Astrocyte (in vitro differentiated cells and primary cell): ENCODE data around the gene ITGAX. TPM values are rescaled to one million over a fixed set of nuclear protein-coding genes. Genes with fewer than 3 reads are reported as not detected.

Experiments used
- DNase-seq: peaks from one replicate; pipeline ENCODE4 v3.0.0-alpha.2; 2010; ENCODE audit warnings: low read depth
- FAIRE-seq: peaks from 2 replicates; lab custom pipeline; 2011; peaks lifted over from hg19 to GRCh38; lab: Jason Lieb, UNC
- H2AFZ ChIP-seq: 2 replicates; pipeline ENCODE4 v1.6.0; 2012; ENCODE audit warnings: low read depth, low read length, inconsistent platforms
- H3K27ac ChIP-seq: 2 replicates; pipeline ENCODE4 v1.5.1; 2011; ENCODE audit warnings: low read depth, low read length, inconsistent platforms
- H3K27me3 ChIP-seq: 2 replicates; pipeline ENCODE4 v1.6.0; 2011; ENCODE audit warnings: low read length, inconsistent platforms; ENCODE audit not compliant: insufficient read depth
- H3K36me3 ChIP-seq: 2 replicates; pipeline ENCODE4 v1.5.1; 2011; ENCODE audit warnings: low read length, inconsistent platforms; ENCODE audit not compliant: insufficient read depth
- H3K4me1 ChIP-seq: 2 replicates; pipeline ENCODE4 v1.5.1; 2011; ENCODE audit warnings: low read length, inconsistent platforms; ENCODE audit not compliant: insufficient read depth
- H3K4me2 ChIP-seq: 2 replicates; pipeline ENCODE4 v1.6.0; 2012; ENCODE audit warnings: low read length, inconsistent platforms
- H3K4me3 ChIP-seq: 2 replicates; pipeline ENCODE4 v1.5.1; 2011; ENCODE audit warnings: low read depth, mild to moderate bottlenecking, low read length, inconsistent platforms; ENCODE audit not compliant: insufficient read depth
- H3K79me2 ChIP-seq: 2 replicates; pipeline ENCODE4 v1.6.0; 2012; ENCODE audit warnings: mild to moderate bottlenecking, low read length, inconsistent platforms; ENCODE audit not compliant: insufficient read depth
- H3K9ac ChIP-seq: 2 replicates; pipeline ENCODE4 v1.6.0; 2012; ENCODE audit warnings: mild to moderate bottlenecking, low read length, inconsistent platforms
- H3K9me3 ChIP-seq: 2 replicates; pipeline ENCODE4 v1.5.1; 2012; ENCODE audit warnings: low read depth, mild to moderate bottlenecking, low read length, inconsistent platforms; ENCODE audit not compliant: insufficient read depth
- H4K20me1 ChIP-seq: 2 replicates; pipeline ENCODE4 v1.6.0; 2012; ENCODE audit warnings: low read length, inconsistent platforms; ENCODE audit not compliant: insufficient read depth
- H3K27ac Mint-ChIP-seq: one replicate; pipeline ENCODE4 v1.8.0; 2021; ENCODE audit warnings: mild to moderate bottlenecking, mixed read lengths; ENCODE audit not compliant: unreplicated experiment
- H3K27me3 Mint-ChIP-seq: one replicate; pipeline ENCODE4 v1.8.0; 2021; ENCODE audit warnings: low read depth, mixed read lengths; ENCODE audit not compliant: unreplicated experiment
- H3K36me3 Mint-ChIP-seq: one replicate; pipeline ENCODE4 v1.8.0; 2021; ENCODE audit warnings: low read depth, mixed read lengths; ENCODE audit not compliant: unreplicated experiment
- H3K4me1 Mint-ChIP-seq: one replicate; pipeline ENCODE4 v1.8.0; 2021; ENCODE audit warnings: low read depth, mixed read lengths; ENCODE audit not compliant: unreplicated experiment
- H3K4me3 Mint-ChIP-seq: one replicate; pipeline ENCODE4 v1.8.0; 2021; ENCODE audit warnings: mild to moderate bottlenecking, moderate library complexity, mixed read lengths; ENCODE audit not compliant: unreplicated experiment
- H3K9me3 Mint-ChIP-seq: one replicate; pipeline ENCODE4 v1.8.0; 2021; ENCODE audit warnings: mild to moderate bottlenecking, mixed read lengths; ENCODE audit not compliant: unreplicated experiment
- EZH2 ChIP-seq: IDR thresholded peaks from 2 replicates; pipeline ENCODE4 v1.6.1; 2012; ENCODE audit warnings: mild to moderate bottlenecking, low read length, inconsistent platforms; ENCODE audit not compliant: insufficient read depth
- total RNA-seq: library from RNA; stranded (reverse); gene quantifications from 2 replicates; pipeline ENCODE4 v1.2.1, GENCODE V29; 2021
- TF ChIP-seq, protein P1 (sequence below): IDR thresholded peaks from 2 replicates; pipeline ENCODE4 v1.5.1; 2011; ENCODE audit warnings: low read depth, mild to moderate bottlenecking, inconsistent platforms, low read length, moderate library complexity; ENCODE audit not compliant: insufficient read depth

The ITGAX gene
- total RNA-seq, 1 donor from 2014 or later = 0.27 TPM

GRCh38 chr16:31348579-31348978, 6.4 kb upstream of the ITGAX start:
- Histone ChIP-seq H3K4me1 (no peaks in the 10 kb centered on the region), H3K27ac (no peak overlapping the region), H3K27me3 (no peaks in the 10 kb centered on the region), H3K9ac (no peak overlapping the region), H4K20me1 (no peaks in the 10 kb centered on the region), H3K36me3 (no peaks in the 10 kb centered on the region), H2AFZ (no peak overlapping the region), H3K4me2 (no peak overlapping the region), H3K9me3 (peaks cover 6% of the 10 kb centered on the region), H3K4me3 (no peak overlapping the region), H3K79me2 (no peaks in the 10 kb centered on the region)
- Mint-ChIP-seq H3K36me3 (no peaks in the 10 kb centered on the region), H3K4me1 (no peaks in the 10 kb centered on the region), H3K27ac (no peak overlapping the region), H3K27me3 (peaks cover 46% of the 10 kb centered on the region), H3K4me3 (no peak overlapping the region), H3K9me3 (no peaks in the 10 kb centered on the region)
- DNase-seq (no peak), FAIRE-seq (no peak)
- no peak for TF ChIP-seq EZH2
- TF ChIP-seq, protein P1, sequence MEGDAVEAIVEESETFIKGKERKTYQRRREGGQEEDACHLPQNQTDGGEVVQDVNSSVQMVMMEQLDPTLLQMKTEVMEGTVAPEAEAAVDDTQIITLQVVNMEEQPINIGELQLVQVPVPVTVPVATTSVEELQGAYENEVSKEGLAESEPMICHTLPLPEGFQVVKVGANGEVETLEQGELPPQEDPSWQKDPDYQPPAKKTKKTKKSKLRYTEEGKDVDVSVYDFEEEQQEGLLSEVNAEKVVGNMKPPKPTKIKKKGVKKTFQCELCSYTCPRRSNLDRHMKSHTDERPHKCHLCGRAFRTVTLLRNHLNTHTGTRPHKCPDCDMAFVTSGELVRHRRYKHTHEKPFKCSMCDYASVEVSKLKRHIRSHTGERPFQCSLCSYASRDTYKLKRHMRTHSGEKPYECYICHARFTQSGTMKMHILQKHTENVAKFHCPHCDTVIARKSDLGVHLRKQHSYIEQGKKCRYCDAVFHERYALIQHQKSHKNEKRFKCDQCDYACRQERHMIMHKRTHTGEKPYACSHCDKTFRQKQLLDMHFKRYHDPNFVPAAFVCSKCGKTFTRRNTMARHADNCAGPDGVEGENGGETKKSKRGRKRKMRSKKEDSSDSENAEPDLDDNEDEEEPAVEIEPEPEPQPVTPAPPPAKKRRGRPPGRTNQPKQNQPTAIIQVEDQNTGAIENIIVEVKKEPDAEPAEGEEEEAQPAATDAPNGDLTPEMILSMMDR = no peak

DNA sequence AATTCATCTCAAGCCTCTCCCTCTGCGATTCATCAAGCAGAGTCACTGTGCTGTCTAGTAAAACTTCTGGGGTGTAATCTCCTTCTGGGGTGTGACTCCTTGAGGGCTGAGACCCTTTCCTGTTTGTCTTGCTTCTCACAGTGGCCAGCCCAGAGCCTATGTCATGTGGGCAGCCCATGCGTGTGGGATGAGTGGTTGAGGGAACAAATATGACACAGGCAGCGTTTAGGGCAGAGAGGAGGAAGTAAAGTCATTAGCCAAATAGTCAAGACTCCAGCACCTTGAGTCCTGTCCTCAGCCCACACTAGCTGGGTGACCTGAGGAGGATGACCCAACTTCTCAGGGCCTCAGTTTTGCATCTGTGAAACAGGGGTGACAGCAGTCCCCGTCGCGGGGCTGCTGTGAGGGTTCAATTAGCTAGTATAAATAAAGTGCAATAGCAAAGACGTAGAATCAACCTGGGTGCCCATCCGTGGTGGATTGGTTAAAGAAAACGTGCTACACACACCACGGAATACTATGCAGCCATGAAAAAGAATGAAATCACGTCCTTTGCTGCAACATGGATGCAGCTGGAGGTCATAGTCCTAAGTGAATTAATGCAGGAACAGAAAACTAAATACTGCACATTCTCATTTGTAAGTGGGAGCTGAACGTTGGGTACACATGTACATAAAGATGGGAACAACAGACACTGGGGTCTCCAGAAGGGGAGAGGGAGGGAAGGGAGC, 4.5 kb upstream of the ITGAX start:
- H3K27me3 Mint-ChIP-seq = peaks cover 40% of the 10 kb centered on the region
- H3K4me3 Mint-ChIP-seq = peak overlapping the region; percentile 68
- H3K27ac ChIP-seq = no peak overlapping the region
- no peak overlapping the region for H3K27ac Mint-ChIP-seq
- no peak overlapping the region for H3K4me3 ChIP-seq
- DNase-seq (no peak), FAIRE-seq (no peak)
- no peaks in the 10 kb centered on the region for H3K9me3 Mint-ChIP-seq
- H3K36me3 ChIP-seq = no peaks in the 10 kb centered on the region
- no peaks in the 10 kb centered on the region for H3K36me3 Mint-ChIP-seq
- H3K4me1 Mint-ChIP-seq = no peaks in the 10 kb centered on the region
- H3K4me1 ChIP-seq = no peaks in the 10 kb centered on the region
- TF ChIP-seq EZH2 = no peak
- TF ChIP-seq, protein P1 = no peak
- H2AFZ ChIP-seq = no peak overlapping the region
- no peaks in the 10 kb centered on the region for H3K27me3 ChIP-seq
- H3K4me2 ChIP-seq = no peak overlapping the region
- H3K79me2 ChIP-seq = no peaks in the 10 kb centered on the region
- H3K9me3 ChIP-seq = peaks cover 3% of the 10 kb centered on the region
- H4K20me1 ChIP-seq = no peaks in the 10 kb centered on the region
- no peak overlapping the region for H3K9ac ChIP-seq

GRCh38 chr16:31351246-31351941, 3.6 kb upstream of the ITGAX start:
- Histone ChIP-seq H3K36me3 (no peaks in the 10 kb centered on the region), H3K9me3 (peaks cover 3% of the 10 kb centered on the region), H3K4me1 (no peaks in the 10 kb centered on the region), H2AFZ (no peak overlapping the region), H3K4me3 (no peak overlapping the region), H3K9ac (no peak overlapping the region), H3K79me2 (no peaks in the 10 kb centered on the region), H3K27me3 (no peaks in the 10 kb centered on the region), H4K20me1 (no peaks in the 10 kb centered on the region), H3K4me2 (no peak overlapping the region), H3K27ac (no peak overlapping the region)
- DNase-seq (no peak), FAIRE-seq (no peak)
- Mint-ChIP-seq H3K4me3 (no peak overlapping the region), H3K4me1 (no peaks in the 10 kb centered on the region), H3K9me3 (no peaks in the 10 kb centered on the region), H3K36me3 (no peaks in the 10 kb centered on the region), H3K27me3 (peaks cover 40% of the 10 kb centered on the region), H3K27ac (no peak overlapping the region)
- TF ChIP-seq, protein P1 = no peak
- no peak for TF ChIP-seq EZH2
